IPS DF 4.7 (cell line): ENCODE measurements around the gene VCP.
"Not testable (repeated sequence)": the region's sequence is repeated elsewhere in the genome, so short reads cannot be mapped to it uniquely, and the experiment has no call there.

ENCODE experiments used
- DNase-seq: peaks from one replicate; pipeline ENCODE4 v3.0.0-alpha.2; 2013; ENCODE audit warnings: low spot score; ENCODE audit errors: extremely low read depth

Gene VCP

GRCh38 chr9:35026671-35027070 lies 45.8 kb downstream of the VCP start:
- no peak for DNase-seq

- not testable (repeated sequence) for DNase-seq
Observed at GRCh38 chr9:35023443-35023842, 49.0 kb downstream of the VCP start.

- no peak for DNase-seq
Observed at GRCh38 chr9:35014517-35014916, 57.9 kb downstream of the VCP start.

DNA sequence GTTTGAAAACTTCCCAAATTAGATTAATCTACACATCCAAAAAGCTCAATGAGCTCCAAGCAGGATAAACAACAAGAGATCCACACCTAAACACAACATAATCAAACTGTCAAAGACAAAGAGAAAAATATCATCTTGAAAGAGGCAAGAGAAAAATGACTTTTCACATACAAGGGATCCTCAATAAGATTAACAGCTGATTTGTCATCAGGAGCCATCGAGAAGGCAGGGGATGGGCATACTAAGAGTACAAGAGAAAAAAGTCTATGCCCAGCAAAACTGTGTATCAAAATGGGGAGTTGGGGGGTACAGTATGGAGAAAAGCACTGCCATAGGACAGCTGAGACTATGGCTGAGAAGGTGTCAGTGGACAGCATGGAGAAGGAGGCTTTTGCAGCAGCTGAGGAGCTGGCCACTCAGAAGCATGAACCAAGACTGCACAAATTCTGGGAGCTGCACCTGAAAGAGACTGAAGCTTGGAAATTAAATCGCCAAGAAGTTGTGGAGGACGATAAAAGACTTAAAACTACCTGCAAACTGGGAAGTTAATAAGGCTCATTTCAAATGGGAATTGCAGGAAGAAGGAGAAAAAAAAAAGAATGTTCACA lies 62.0 kb downstream of the VCP start:
- DNase-seq = no peak
